ENCODE data around the gene KIF1A. TPM values are rescaled to one million over a fixed set of nuclear protein-coding genes. Genes with fewer than 3 reads are reported as not detected.
"Not testable (repeated sequence)": the region's sequence is repeated elsewhere in the genome, so short reads cannot be mapped to it uniquely, and the experiment has no call there.

The KIF1A gene
- total and polyA plus RNA-seq, 10 of the 15 experiments (the other 5 are each of a cell fraction or from before 2014, with no cell fraction given), result 0.04 to 0.95 (median 0.06) TPM; not detected in 5

GRCh38 chr2:240692583-240693561, 127.1 kb downstream of the KIF1A start:
- RAD21 ChIA-PET (ENCODE audit: unreplicated experiment); SMC1A ChIA-PET (ENCODE audit: uncharacterized antibody, unreplicated experiment); FAIRE-seq; H3K4me1 ChIP-seq (ENCODE audit: control insufficient read depth, insufficient read depth, low read length); H3K27me3 ChIP-seq (replicated peaks in 1 of 2; ENCODE audit: control insufficient read depth in 2 of 2, insufficient read depth in 2 of 2, low read length in 1 of 2); ATAC-seq; H2AFZ ChIP-seq (ENCODE audit: control insufficient read depth, low read depth, low read length); DNase-seq (ENCODE audit: low read depth, low spot score); H3K4me2 ChIP-seq (ENCODE audit: control insufficient read depth, insufficient read depth); H4K20me1 ChIP-seq (ENCODE audit: control insufficient read depth, insufficient read depth); H3K27ac ChIP-seq (ENCODE audit: control insufficient read depth, insufficient read depth); BruUV-seq (replicated peaks); H3K4me3 ChIP-seq; intact Hi-C loops (cut with micrococcal nuclease; ENCODE audit: unreplicated experiment); in situ Hi-C loops (cut with MboI); H3K9me3 ChIP-seq (replicated peaks; ENCODE audit: control insufficient read depth, insufficient read depth, low read length); H3K9ac ChIP-seq (ENCODE audit: control insufficient read depth, insufficient read depth, low read length); H3K36me3 ChIP-seq (ENCODE audit: control insufficient read depth in 2 of 2, insufficient read depth in 2 of 2, low read length in 1 of 2); H3K79me2 ChIP-seq (ENCODE audit: control insufficient read depth, insufficient read depth, low read length); CTCF ChIA-PET; POLR2A ChIA-PET: not testable (repeated sequence)
- WGBS (ENCODE audit: insufficient coverage, insufficient replicate concordance, low lambda C conversion rate, missing lambda C conversion rate), result 40% methylated on average over 14 of the region's 34 CpGs

- FAIRE-seq, result not testable (repeated sequence)
These were observed 128.2 kb downstream of the KIF1A start, which contains the start of gene AQP12A for GRCh38 chr2:240691631-240692420. Gene AQP12A (plus strand): TSS chr2:240691866. CDS start chr2:240691914, 48 bp downstream.

GRCh38 chr2:240691075-240691427, 129.0 kb downstream of the KIF1A start:
- SMC1A ChIA-PET (ENCODE audit: uncharacterized antibody, unreplicated experiment); RAD21 ChIA-PET (ENCODE audit: unreplicated experiment); H4K20me1 ChIP-seq (ENCODE audit: control insufficient read depth, insufficient read depth); H3K27me3 ChIP-seq (replicated peaks in 1 of 2; ENCODE audit: control insufficient read depth in 2 of 2, insufficient read depth in 2 of 2, low read length in 1 of 2); H3K36me3 ChIP-seq (ENCODE audit: control insufficient read depth in 2 of 2, insufficient read depth in 2 of 2, low read length in 1 of 2); POLR2A ChIA-PET; H3K9ac ChIP-seq (ENCODE audit: control insufficient read depth, insufficient read depth, low read length); in situ Hi-C loops (cut with MboI); H3K4me2 ChIP-seq (ENCODE audit: control insufficient read depth, insufficient read depth); H3K4me3 ChIP-seq; H3K27ac ChIP-seq (ENCODE audit: control insufficient read depth, insufficient read depth); FAIRE-seq; intact Hi-C loops (cut with micrococcal nuclease; ENCODE audit: unreplicated experiment); DNase-seq (ENCODE audit: low read depth, low spot score); H3K4me1 ChIP-seq (ENCODE audit: control insufficient read depth, insufficient read depth, low read length); BruUV-seq (replicated peaks); H2AFZ ChIP-seq (ENCODE audit: control insufficient read depth, low read depth, low read length); CTCF ChIA-PET; H3K9me3 ChIP-seq (replicated peaks; ENCODE audit: control insufficient read depth, insufficient read depth, low read length); ATAC-seq; H3K79me2 ChIP-seq (ENCODE audit: control insufficient read depth, insufficient read depth, low read length): not testable (repeated sequence)
- no CpG with 5 or more reads among the region's 2 CpGs for WGBS (ENCODE audit: insufficient coverage, insufficient replicate concordance, low lambda C conversion rate, missing lambda C conversion rate)

More at GRCh38 chr2:240691631-240692420, 128.2 kb downstream of the KIF1A start, which contains the start of gene AQP12A:
- POLR2A ChIA-PET; H2AFZ ChIP-seq (ENCODE audit: control insufficient read depth, low read depth, low read length); H3K4me1 ChIP-seq (ENCODE audit: control insufficient read depth, insufficient read depth, low read length); BruUV-seq (replicated peaks); RAD21 ChIA-PET (ENCODE audit: unreplicated experiment); H3K27ac ChIP-seq (ENCODE audit: control insufficient read depth, insufficient read depth); SMC1A ChIA-PET (ENCODE audit: uncharacterized antibody, unreplicated experiment); H3K9me3 ChIP-seq (replicated peaks; ENCODE audit: control insufficient read depth, insufficient read depth, low read length); H3K79me2 ChIP-seq (ENCODE audit: control insufficient read depth, insufficient read depth, low read length); H3K9ac ChIP-seq (ENCODE audit: control insufficient read depth, insufficient read depth, low read length); H3K4me3 ChIP-seq; H3K36me3 ChIP-seq (ENCODE audit: control insufficient read depth in 2 of 2, insufficient read depth in 2 of 2, low read length in 1 of 2); H4K20me1 ChIP-seq (ENCODE audit: control insufficient read depth, insufficient read depth); intact Hi-C loops (cut with micrococcal nuclease; ENCODE audit: unreplicated experiment); H3K27me3 ChIP-seq (replicated peaks in 1 of 2; ENCODE audit: control insufficient read depth in 2 of 2, insufficient read depth in 2 of 2, low read length in 1 of 2); in situ Hi-C loops (cut with MboI); DNase-seq (ENCODE audit: low read depth, low spot score); H3K4me2 ChIP-seq (ENCODE audit: control insufficient read depth, insufficient read depth); CTCF ChIA-PET; ATAC-seq: not testable (repeated sequence)
- WGBS (ENCODE audit: insufficient coverage, insufficient replicate concordance, low lambda C conversion rate, missing lambda C conversion rate), result 60% methylated on average over 8 of the region's 37 CpGs
